HG03442 (cell line): ENCODE measurements around the gene NPR2.

ENCODE experiments used
- ATAC-seq: cut with Tn5 transposase; IDR thresholded peaks from one replicate; pipeline ENCODE4 v1.9.1; 2021; ENCODE audit warnings: mild to moderate bottlenecking, moderate library complexity; ENCODE audit not compliant: unreplicated experiment

Gene NPR2

DNA sequence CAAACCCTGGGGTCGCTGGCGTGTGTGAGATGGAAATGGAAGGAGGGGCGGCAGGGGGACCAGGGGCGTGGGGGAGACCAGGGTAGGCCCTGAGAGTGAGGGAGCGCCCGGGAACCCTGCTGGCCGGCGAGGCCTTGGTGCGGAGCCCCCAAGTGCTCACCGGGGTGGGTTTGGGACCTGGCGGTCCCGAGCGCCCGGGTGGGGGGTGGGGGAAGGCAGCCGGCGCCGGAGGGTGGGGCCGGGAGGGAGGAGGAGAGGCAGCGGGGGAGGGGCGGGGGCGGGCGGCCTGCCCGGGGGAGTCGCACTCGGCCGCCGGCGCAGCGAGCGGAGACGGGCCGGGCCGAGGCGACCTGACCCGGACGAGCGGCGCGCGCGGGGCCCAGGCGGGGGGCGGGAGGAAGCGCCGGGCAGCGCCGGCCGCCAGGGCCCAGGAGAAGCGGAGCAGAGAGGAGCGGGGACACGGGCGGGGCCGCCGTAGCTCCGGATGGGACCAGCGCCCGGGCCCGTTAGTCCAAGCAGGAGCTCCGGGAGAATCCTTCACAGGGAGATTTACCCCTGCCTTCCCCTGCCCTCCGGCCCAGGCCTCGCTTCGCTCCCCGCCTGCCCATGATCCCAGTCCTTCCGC, at the start of gene NPR2:
Gene NPR2 (plus strand): TSS at position 295 of the 625 bp plus-strand sequence. CDS start 818 bp downstream, outside the sequence.
- ATAC-seq: no peak

DNA sequence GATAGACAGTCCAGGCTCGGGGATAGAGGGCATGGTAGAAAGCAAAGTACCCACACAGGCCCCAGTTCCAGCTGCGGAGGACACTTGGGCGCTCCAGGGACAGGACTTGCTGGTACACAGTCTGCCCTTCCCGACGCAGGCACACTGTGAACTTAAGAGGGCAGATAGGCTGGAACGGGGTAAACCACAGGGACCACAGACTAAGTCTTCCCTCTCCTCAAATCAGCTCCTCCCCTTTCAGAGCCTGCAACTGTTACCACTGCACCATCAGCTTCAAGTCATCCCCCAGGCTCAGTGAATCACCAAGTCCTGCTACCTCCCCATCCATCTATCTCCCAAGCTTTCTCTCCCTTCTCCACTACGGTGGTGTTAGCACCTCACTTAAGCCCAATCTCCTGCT, 49.7 kb upstream of the NPR2 start:
- no peak for ATAC-seq

DNA sequence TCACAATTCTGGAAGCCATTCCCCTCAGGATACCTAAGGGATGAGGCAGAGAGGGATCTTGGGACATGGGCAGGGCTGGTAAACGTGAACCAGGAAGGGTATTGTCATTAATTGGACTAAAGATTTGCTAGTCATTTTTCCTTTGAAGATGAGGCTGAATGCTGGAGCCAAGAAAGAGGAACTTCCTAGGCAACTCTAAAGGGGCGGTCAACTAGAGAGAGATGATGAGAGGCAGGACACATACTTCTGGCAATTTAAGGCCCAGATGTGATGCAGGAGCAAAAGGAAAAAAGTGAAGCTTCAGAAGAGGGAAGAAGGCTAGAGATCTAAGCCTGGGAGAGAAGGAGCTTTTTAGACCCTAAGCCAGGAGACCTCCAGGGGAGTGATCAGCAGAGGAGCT, 47.9 kb upstream of the NPR2 start:
- ATAC-seq: no peak

- ATAC-seq: no peak
Measured at GRCh38 chr9:35743880-35744518, 47.4 kb upstream of the NPR2 start.

DNA sequence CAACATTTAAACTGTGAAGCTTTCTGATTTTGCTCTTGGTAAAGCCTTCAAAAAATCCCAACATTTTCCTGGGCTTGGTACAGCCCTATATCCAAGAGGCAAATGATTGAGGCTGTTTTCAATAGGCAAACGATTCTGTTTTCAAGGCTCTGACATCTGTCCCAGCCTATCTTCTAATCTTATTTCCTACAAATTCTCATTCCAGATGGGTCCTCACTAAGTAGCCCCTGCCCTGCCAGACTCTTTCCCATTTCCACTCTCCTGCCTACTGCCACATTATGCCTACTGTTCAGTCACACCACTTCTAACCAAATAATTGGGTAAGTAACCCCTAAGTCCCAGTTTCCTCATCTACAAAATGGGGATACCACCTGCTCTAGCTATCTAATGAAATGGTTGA, 45.8 kb upstream of the NPR2 start:
- no peak for ATAC-seq

DNA sequence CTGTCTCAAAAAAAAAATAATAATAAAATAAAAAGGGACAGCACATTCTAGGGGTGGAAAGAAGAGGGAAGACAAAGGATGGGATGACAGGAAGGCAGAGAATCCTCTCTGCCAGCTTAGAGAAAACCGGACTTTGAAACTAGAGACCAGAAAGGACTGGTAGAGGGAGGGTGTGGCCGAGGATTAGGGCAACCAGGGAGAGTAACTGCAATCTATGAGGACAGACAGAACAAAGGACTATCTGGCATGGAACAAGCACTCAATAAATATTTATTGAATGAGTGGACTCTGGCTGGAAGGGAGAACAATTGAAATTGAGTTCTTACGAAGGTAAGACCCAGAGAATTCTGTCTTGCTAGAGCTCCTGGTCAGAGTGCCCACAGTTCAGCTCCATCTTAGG, 44.8 kb upstream of the NPR2 start:
- ATAC-seq: no peak

DNA sequence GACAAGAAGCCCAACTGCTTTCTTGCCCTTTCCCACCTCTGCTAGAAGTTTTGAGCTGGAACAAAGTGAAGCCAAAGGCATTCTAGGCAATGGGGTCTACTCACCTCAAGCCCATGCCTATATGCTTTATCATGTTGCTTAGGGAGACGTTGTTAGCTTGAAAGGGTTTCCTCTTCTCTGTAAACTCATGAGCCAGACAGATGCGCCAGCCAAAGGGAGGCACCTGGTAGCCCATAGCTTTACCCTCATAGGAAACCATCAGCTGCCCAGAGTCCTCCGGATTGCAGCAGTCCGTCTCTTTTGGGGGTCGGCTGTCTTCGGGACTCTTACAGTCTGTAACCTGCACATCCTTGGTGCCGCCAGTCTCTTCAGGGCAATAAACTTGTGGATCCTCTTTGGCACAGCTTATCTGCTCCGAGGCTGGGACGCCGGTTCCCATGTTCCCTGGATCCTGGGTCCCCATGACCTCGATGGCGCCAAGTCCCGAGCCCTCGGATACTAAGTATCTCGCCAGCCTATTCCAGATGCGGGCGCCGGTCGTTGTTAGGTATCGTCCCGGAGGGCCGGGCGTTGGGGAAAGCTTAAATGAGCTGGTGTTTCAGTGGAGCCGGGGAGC, 43.0 kb upstream of the NPR2 start:
- no peak for ATAC-seq

GRCh38 chr9:35748858-35749514, 42.4 kb upstream of the NPR2 start, which contains the start of the genes GBA2 and RGP1:
GBA2 (minus strand) TSS chr9:35749228; CDS start chr9:35748704, 524 bp downstream.
RGP1 (plus strand) TSS chr9:35749287; CDS start chr9:35749756, 469 bp downstream.
- ATAC-seq: peak; percentile 75

- ATAC-seq: peak; percentile 23
Measured at GRCh38 chr9:35749515-35750255, 41.7 kb upstream of the NPR2 start.

DNA sequence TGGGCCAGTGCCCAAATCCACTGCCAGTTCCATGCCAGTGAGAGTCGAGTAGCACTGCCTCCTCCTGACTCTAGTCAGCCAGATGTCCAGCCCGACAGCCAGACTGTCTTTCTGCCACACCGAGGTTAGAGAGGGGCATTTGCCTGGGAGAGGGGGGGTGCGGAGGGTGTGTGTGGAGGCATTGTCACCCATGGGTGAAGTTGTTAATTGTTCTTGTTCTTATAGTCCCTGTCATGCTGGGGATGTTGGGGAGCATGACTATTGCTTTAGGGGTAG, 41.2 kb upstream of the NPR2 start:
- ATAC-seq: no peak

GRCh38 chr9:35753466-35753865, 37.9 kb upstream of the NPR2 start:
- no peak for ATAC-seq

- ATAC-seq: no peak
Measured at GRCh38 chr9:35754264-35754663, 37.1 kb upstream of the NPR2 start, which contains the start of gene MSMP. MSMP (minus strand) TSS chr9:35754276; CDS start chr9:35754129, 147 bp downstream.

- no peak for ATAC-seq
Measured at GRCh38 chr9:35755071-35755470, 36.3 kb upstream of the NPR2 start.

DNA sequence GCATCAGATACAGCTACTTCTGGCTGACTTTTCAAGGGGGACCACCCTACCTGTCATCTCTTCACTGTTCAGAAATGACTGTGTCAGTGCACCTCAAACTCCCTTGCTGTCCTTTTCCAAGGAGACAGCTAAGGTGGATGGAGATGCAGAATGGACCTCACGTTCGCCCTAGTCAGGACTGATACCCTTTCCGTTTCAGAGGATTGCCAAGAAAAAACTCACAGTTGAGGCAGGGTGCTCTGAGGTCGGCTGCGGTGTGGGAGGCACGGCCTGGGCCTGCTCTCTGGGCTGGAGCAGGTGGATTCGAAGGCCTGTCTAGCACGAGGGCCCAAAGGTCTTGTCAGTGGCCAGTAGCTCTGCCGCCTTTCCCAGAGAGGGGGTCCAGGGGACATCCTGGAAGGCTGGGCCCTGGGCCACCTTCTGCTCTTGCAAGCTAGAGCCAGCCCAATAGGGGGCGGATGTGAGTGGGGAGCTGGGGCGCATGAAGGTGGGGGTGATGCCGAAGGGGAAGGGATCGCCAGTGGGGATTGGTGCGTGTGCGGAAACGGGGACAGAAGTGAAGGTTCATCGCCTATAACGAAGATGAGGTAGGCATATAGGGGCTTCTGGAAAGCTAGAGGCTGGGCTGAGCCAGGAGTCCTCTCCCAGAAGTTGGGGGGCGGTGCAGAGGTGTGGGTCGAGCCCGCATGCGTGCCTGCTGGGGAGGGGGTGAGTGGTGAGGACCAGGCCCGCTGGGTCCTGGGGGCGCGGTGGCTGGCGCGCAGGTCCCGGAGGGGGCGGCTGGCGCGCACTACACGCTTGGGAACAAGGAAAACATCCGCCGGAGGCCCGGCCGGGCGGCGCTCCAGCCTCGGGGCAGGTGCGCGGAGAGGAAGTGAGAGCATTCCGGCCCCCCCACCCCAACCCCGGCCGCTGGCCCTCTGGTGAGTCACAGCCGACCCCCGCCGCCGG, 34.8 kb upstream of the NPR2 start:
- ATAC-seq: peak; percentile 54

DNA sequence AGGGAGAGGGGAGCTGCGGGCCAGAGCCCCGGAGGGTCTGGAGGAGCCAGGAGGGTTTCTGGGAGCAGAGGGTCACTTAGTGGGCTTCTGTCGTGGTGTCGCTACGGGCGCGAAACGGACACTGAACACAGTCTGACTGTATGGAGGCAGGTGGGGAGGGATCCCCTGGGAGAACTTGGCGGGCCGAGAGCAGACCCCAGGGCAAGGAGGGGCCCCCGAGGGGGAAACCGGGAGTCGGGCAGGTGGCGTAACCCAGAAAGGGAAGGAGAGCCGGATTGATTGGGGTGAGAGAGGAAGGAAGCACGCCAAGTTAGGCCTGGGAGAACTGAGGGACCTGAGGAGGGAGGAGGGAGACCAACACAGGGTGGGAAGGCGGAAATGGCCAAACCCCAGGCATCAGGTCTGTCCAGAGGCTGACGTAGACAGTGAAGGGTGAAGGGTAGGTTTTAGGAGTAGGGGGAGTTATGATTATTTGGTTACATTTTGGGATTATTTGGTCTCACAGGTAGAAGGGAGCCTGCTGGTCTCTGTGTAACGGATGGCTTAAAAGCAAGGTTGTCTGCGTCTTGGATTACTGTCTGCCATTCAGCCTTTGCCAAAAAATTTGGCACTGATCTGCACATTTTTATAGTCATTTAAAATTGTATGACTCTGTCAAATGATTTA, 34.0 kb upstream of the NPR2 start:
- ATAC-seq: peak; percentile 40

- ATAC-seq: no peak
Measured at GRCh38 chr9:35757892-35758275, 33.5 kb upstream of the NPR2 start.

DNA sequence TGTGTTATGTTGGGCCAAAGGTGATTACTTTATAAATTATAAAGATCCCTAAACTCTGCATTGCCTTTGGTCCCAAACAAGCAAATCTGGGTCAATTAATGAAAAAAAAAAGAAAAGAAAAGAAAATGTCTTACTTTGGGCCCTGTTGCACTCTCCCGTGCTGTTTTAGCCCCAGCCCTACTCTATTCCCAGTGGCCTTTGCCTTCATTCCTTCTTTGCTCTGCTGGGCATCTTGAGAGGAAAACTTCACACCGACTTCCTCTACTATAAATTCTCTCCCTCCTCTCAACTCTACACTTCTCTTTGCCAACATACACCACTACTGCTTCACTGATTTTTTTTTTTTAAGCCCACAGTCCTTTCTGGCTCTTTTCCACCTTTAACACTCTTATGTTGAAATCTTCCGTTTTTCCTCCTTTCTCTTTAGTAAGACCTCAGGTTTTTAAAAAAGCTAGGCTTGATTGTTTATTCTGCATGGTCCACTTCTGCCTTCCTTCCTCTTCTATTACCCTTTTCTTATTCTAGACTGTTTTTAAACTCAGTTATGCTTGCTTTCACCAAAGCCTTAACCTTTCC, 32.8 kb upstream of the NPR2 start:
- no peak for ATAC-seq

DNA sequence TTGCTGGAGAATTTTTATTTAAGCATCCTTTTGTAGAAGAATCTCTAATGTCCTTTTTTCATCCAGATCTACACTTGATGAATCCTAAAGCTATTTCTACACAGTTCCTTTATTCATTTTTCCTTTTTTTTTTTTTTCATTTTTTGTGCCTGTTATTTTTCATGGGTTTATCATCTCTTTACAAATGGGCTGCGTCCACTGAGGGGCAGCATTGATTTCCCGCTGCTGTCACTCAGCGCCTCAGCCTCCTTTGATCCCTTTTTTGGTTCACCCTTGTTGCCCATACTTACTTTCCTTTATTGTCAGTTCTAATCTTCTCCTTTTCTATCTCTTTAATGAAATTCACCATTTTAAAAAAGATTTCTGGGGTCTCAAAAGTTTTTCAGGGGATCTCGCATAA, 31.6 kb upstream of the NPR2 start:
- no peak for ATAC-seq

GRCh38 chr9:35760651-35761050, 30.7 kb upstream of the NPR2 start:
- ATAC-seq: no peak
